Neuron (in vitro differentiated cells): ENCODE data around the gene TENT5C.

ENCODE experiments used
- H2AFZ ChIP-seq: one replicate; pipeline ENCODE4 v1.6.1; 2013; ENCODE audit warnings: low read depth, mild to moderate bottlenecking, inconsistent platforms, low read length, moderate library complexity
- H3K27me3 ChIP-seq: one replicate; pipeline ENCODE4 v1.6.1; 2013; ENCODE audit warnings: low read length; ENCODE audit not compliant: insufficient read depth
- H3K36me3 ChIP-seq: one replicate; pipeline ENCODE4 v1.6.1; 2013; ENCODE audit warnings: low read length; ENCODE audit not compliant: insufficient read depth
- H3K4me1 ChIP-seq: one replicate; pipeline ENCODE4 v1.6.1; 2013; ENCODE audit warnings: low read length; ENCODE audit not compliant: insufficient read depth
- H3K4me3 ChIP-seq: 2 replicates; pipeline ENCODE4 v1.5.1; 2013; ENCODE audit warnings: mild to moderate bottlenecking, low read length, moderate library complexity
- H3K9me3 ChIP-seq: one replicate; pipeline ENCODE4 v1.6.1; 2013; ENCODE audit warnings: low read length

The TENT5C gene

DNA sequence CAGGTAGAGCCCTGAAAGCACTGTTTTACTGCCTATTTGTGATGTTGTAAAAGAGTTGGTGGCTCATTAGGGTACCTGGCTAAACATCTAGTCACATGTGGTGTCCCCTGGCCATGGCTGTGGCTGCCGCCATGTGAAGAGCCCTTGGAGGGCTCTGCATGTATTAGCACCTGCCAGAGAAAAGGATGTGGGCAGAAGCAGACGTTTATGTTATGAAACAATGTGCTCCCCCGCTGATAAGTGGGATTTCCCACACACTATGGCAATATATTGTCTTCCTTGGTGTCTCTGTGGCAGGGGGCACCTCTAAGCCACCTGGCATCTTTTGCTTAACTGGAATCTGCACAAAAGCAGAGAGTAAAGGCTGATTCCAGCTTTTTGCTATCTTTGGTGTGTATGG lies 9.6 kb downstream of the TENT5C start:
- Histone ChIP-seq H3K9me3 (no peaks in the 10 kb centered on the region), H3K36me3 (no peaks in the 10 kb centered on the region), H3K4me1 (no peaks in the 10 kb centered on the region), H3K27me3 (peaks cover 16% of the 10 kb centered on the region), H2AFZ (no peak overlapping the region), H3K4me3 (no peak overlapping the region)

- no peaks in the 10 kb centered on the region for H3K36me3 ChIP-seq
- H3K4me3 ChIP-seq: no peak overlapping the region
- no peaks in the 10 kb centered on the region for H3K4me1 ChIP-seq
- peaks cover 10% of the 10 kb centered on the region for H3K27me3 ChIP-seq
- H2AFZ ChIP-seq: no peak overlapping the region
- H3K9me3 ChIP-seq: no peaks in the 10 kb centered on the region
These were observed 10.5 kb downstream of the TENT5C start for GRCh38 chr1:117616356-117616755.

- Histone ChIP-seq H3K4me3 (no peak overlapping the region), H2AFZ (no peak overlapping the region)
These were observed 11.1 kb downstream of the TENT5C start for GRCh38 chr1:117616967-117617366.

GRCh38 chr1:117618450-117619122 lies 12.7 kb downstream of the TENT5C start:
- no peak overlapping the region for H3K4me3 ChIP-seq
- H3K9me3 ChIP-seq: no peaks in the 10 kb centered on the region
- H3K36me3 ChIP-seq: no peaks in the 10 kb centered on the region
- peaks cover 10% of the 10 kb centered on the region for H3K27me3 ChIP-seq
- H2AFZ ChIP-seq: no peak overlapping the region
- no peaks in the 10 kb centered on the region for H3K4me1 ChIP-seq

More at GRCh38 chr1:117616967-117617366, 11.1 kb downstream of the TENT5C start:
- H3K36me3 ChIP-seq: no peaks in the 10 kb centered on the region
- H3K27me3 ChIP-seq: peaks cover 10% of the 10 kb centered on the region
- H3K9me3 ChIP-seq: no peaks in the 10 kb centered on the region
- H3K4me1 ChIP-seq: no peaks in the 10 kb centered on the region

GRCh38 chr1:117620440-117620839 lies 14.6 kb downstream of the TENT5C start:
- no peak overlapping the region for H3K4me3 ChIP-seq
- peaks cover 3% of the 10 kb centered on the region for H3K27me3 ChIP-seq
- no peaks in the 10 kb centered on the region for H3K4me1 ChIP-seq

GRCh38 chr1:117621316-117621715 lies 15.5 kb downstream of the TENT5C start:
- H3K27me3 ChIP-seq: no peaks in the 10 kb centered on the region
- no peaks in the 10 kb centered on the region for H3K9me3 ChIP-seq
- H3K4me3 ChIP-seq: no peak overlapping the region
- H3K36me3 ChIP-seq: no peaks in the 10 kb centered on the region
- no peak overlapping the region for H2AFZ ChIP-seq
- no peaks in the 10 kb centered on the region for H3K4me1 ChIP-seq

More at GRCh38 chr1:117620440-117620839, 14.6 kb downstream of the TENT5C start:
- Histone ChIP-seq H3K36me3 (no peaks in the 10 kb centered on the region), H3K9me3 (no peaks in the 10 kb centered on the region), H2AFZ (no peak overlapping the region)

GRCh38 chr1:117622726-117623125 lies 16.9 kb downstream of the TENT5C start:
- Histone ChIP-seq H3K9me3 (no peaks in the 10 kb centered on the region), H3K4me3 (no peak overlapping the region), H3K4me1 (no peaks in the 10 kb centered on the region), H3K27me3 (no peaks in the 10 kb centered on the region), H3K36me3 (no peaks in the 10 kb centered on the region), H2AFZ (no peak overlapping the region)

DNA sequence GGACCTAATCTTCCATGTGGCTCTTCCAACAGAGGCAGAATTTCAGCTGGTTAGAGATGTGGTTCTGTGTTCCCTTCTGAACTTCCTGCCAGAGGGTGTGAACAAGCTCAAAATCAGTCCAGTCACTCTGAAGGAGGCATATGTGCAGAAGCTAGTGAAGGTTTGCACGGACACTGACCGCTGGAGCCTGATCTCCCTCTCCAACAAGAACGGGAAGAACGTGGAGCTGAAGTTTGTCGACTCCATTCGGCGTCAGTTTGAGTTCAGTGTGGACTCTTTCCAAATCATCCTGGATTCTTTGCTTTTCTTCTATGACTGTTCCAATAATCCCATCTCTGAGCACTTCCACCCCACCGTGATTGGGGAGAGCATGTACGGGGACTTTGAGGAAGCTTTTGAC lies 17.3 kb downstream of the TENT5C start:
- H3K4me1 ChIP-seq: no peaks in the 10 kb centered on the region
- H3K27me3 ChIP-seq: no peaks in the 10 kb centered on the region
- no peak overlapping the region for H3K4me3 ChIP-seq
- H2AFZ ChIP-seq: no peak overlapping the region
- H3K36me3 ChIP-seq: no peaks in the 10 kb centered on the region
- no peaks in the 10 kb centered on the region for H3K9me3 ChIP-seq

- no peaks in the 10 kb centered on the region for H3K4me1 ChIP-seq
- no peaks in the 10 kb centered on the region for H3K27me3 ChIP-seq
- no peaks in the 10 kb centered on the region for H3K9me3 ChIP-seq
- no peaks in the 10 kb centered on the region for H3K36me3 ChIP-seq
- no peak overlapping the region for H3K4me3 ChIP-seq
- H2AFZ ChIP-seq: no peak overlapping the region
These were observed 17.9 kb downstream of the TENT5C start for GRCh38 chr1:117623698-117624097.

DNA sequence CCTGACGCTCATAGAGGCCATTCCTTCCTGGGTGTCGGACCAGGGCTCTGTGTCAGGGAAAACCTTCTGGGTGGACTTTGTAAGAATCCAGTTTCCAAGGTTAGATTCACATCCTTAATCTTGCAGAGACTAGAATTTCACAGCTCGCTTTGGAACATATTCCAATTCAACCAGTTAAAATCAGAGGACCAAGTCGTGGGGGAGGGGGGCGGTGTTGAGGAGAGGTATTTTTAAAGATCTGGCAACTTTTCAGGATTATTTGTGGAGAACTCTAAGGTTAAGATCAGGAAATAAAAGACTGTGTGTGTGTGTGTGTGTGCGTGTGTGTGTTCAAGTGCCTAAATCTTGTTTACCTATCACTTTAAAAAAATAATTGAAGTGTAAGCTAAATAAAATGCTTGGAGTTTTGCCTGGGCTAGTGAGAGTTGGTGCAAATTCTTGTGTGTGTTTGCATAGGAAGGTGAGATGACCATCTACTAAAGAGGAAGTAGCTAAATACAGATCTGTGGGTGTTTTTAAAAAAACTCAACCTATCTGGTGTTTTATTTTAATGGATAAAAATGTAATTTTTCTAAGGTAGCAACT lies 21.8 kb downstream of the TENT5C start:
- no peak overlapping the region for H3K4me3 ChIP-seq
- H2AFZ ChIP-seq: no peak overlapping the region
- no peaks in the 10 kb centered on the region for H3K4me1 ChIP-seq
- H3K9me3 ChIP-seq: no peaks in the 10 kb centered on the region
- peaks cover 3% of the 10 kb centered on the region for H3K27me3 ChIP-seq
- no peaks in the 10 kb centered on the region for H3K36me3 ChIP-seq

- peaks cover 3% of the 10 kb centered on the region for H3K27me3 ChIP-seq
- no peak overlapping the region for H2AFZ ChIP-seq
- H3K9me3 ChIP-seq: no peaks in the 10 kb centered on the region
- no peaks in the 10 kb centered on the region for H3K4me1 ChIP-seq
- no peaks in the 10 kb centered on the region for H3K36me3 ChIP-seq
- H3K4me3 ChIP-seq: no peak overlapping the region
These were observed 22.5 kb downstream of the TENT5C start for GRCh38 chr1:117628343-117628742.

GRCh38 chr1:117629625-117630422 lies 24.0 kb downstream of the TENT5C start:
- H3K36me3 ChIP-seq: no peaks in the 10 kb centered on the region
- peaks cover 3% of the 10 kb centered on the region for H3K27me3 ChIP-seq
- no peaks in the 10 kb centered on the region for H3K9me3 ChIP-seq
- H3K4me1 ChIP-seq: no peaks in the 10 kb centered on the region
- no peak overlapping the region for H2AFZ ChIP-seq
- H3K4me3 ChIP-seq: no peak overlapping the region

GRCh38 chr1:117630423-117630998 lies 24.7 kb downstream of the TENT5C start:
- H3K4me3 ChIP-seq: no peak overlapping the region
- H3K4me1 ChIP-seq: no peaks in the 10 kb centered on the region
- no peaks in the 10 kb centered on the region for H3K36me3 ChIP-seq
- peaks cover 3% of the 10 kb centered on the region for H3K27me3 ChIP-seq
- no peak overlapping the region for H2AFZ ChIP-seq
- no peaks in the 10 kb centered on the region for H3K9me3 ChIP-seq
